Stomach (tissue), 19 donors: ENCODE results near the gene PHF19. TPM values are rescaled to one million over a fixed set of nuclear protein-coding genes. Genes with fewer than 3 reads are reported as not detected.
A peak's percentile ranks its signal among the peaks of the same experiment; 100 is the strongest.

Source experiments
- DNase-seq, 2 donors: peaks; one replicate each; pipeline versions ENCODE4 v3.0.0 to v3.0.0-alpha.2; 2013 to 2019
- H3K27ac ChIP-seq, 5 donors: fragments of 200-600 bp in 4 of 5; sonication (generic) in 4 of 5; one replicate each; pipeline ENCODE4 v1.5.1; 2013 to 2019; ENCODE audit warnings: mild to moderate bottlenecking in 1 of 5, moderate library complexity in 1 of 5
- H3K27me3 ChIP-seq, 3 donors: fragments of 200-600 bp; sonication (generic); one replicate each; pipeline ENCODE4 v1.5.1; 2017 to 2019; ENCODE audit warnings: mixed run types in 1 of 3
- H3K36me3 ChIP-seq, 4 donors: fragments of 200-600 bp; sonication (generic); 1 replicate in 3 of 4; 2 replicates in 1 of 4; pipeline ENCODE4 v1.5.1; 2016 to 2019
- H3K4me1 ChIP-seq, 4 donors: fragments of 200-600 bp; sonication (generic); one replicate each; pipeline ENCODE4 v1.5.1; 2016 to 2019
- H3K4me3 ChIP-seq, 4 donors: fragments of 200-600 bp; sonication (generic) in 3 of 4; one replicate each; pipeline ENCODE4 v1.5.1; 2016 to 2019; ENCODE audit warnings: mild to moderate bottlenecking in 1 of 4
- H3K9me3 ChIP-seq, 4 donors: fragments of 200-600 bp; sonication (generic); one replicate each; pipeline ENCODE4 v1.5.1; 2016 to 2019
- CTCF ChIP-seq, 7 experiments: fragments of 450-650 bp in 4 of 7; fragments of 200-600 bp in 3 of 7; sonication (generic) in 3 of 7; IDR thresholded peaks; one replicate each; pipeline ENCODE4 v1.5.1; 2016 to 2019; ENCODE audit warnings: antibody characterized with exemption in 7 of 7, control low read depth in 2 of 7, mild to moderate bottlenecking in 1 of 7
- EP300 ChIP-seq: sonication (generic); formaldehyde crosslinking; IDR thresholded peaks from one replicate; pipeline ENCODE4 v1.6.1; 2017; ENCODE audit warnings: antibody characterized with exemption
- POLR2A ChIP-seq, 4 donors: fragments of 450-650 bp; IDR thresholded peaks; one replicate each; pipeline ENCODE4 v1.6.1; 2016; ENCODE audit warnings: antibody characterized with exemption in 4 of 4, control low read depth in 2 of 4, mild to moderate bottlenecking in 1 of 4, moderate library complexity in 1 of 4
- POLR2AphosphoS5 ChIP-seq, 3 donors: sonication (generic); formaldehyde crosslinking; IDR thresholded peaks; one replicate each; pipeline ENCODE4 v1.6.1; 2016; ENCODE audit warnings: antibody characterized with exemption in 3 of 3
- WGBS, 5 donors: extraction: QIAGEN DNeasy Blood & Tissue Kit in 3 of 5; methylation state at CpG; one replicate each; pipeline versions ENCODE4 v1.1.5 to v1.1.7; 2013 to 2018; 5-methylcytosine and 5-hydroxymethylcytosine counted together
- intact Hi-C: fragments of 100-400 bp; cut with DNase I; formaldehyde crosslinking; loops from one replicate; pipeline ENCODE4 v1.15.1; 2023; ENCODE audit warnings: low total_unique reads
- long read RNA-seq, 10 donors: transcript quantifications; one replicate each; lab custom pipeline, GENCODE V29; 2026
- polyA plus RNA-seq, 3 donors: library from polyadenylated mRNA; stranded (reverse); fragments of 200-250 nt; gene quantifications; one replicate each; pipeline ENCODE4 v1.2.3, GENCODE V29; 2013
- total RNA-seq, 5 donors: library from RNA; depleted of rRNA; stranded (reverse); fragments of >200 nt; gene quantifications; one replicate each; pipeline versions ENCODE4 v1.1.0 to v1.2.3, GENCODE V29; 2014 to 2016
- donor health status: healthy with polysubstance abuse.
- donor health status: Bipolar disorder and iron deficiency.
- donor health status: healthy.

The PHF19 gene
- total RNA-seq (100 to 1,000 TPM in 1 of 5 donors, 10 to 100 TPM in 4; 13.3 to 251 (median 26.8) TPM), polyA plus RNA-seq (10 to 100 TPM; 10.7 to 28.3 (median 27.6) TPM)
- long read RNA-seq, donor 1, partial matches to known transcripts = 0 of 2 reads
- long read RNA-seq, donor 1, other reads (novel, unspliced or antisense) = 0 of 2 reads
- long read RNA-seq, donor 2, full-length matches to known transcripts = 5 of 5 reads
- long read RNA-seq, donor 2, partial matches to known transcripts = 0 of 5 reads
- long read RNA-seq, donor 2, other reads (novel, unspliced or antisense) = 0 of 5 reads
- long read RNA-seq, donor 3, partial matches to known transcripts = 0 of 1 reads
- long read RNA-seq, donor 3, other reads (novel, unspliced or antisense) = 0 of 1 reads
- long read RNA-seq, donor 4, partial matches to known transcripts = 0 of 1 reads
- long read RNA-seq, donor 4, other reads (novel, unspliced or antisense) = 0 of 1 reads
- long read RNA-seq, donor 5, partial matches to known transcripts = 0 of 2 reads
- long read RNA-seq, donor 5, other reads (novel, unspliced or antisense) = 0 of 2 reads
- long read RNA-seq, donor 6, transcript PHF19-201 (5 exons, 836 nt) = major isoform, 5 of 8 reads
- long read RNA-seq, donor 6, partial matches to known transcripts = 0 of 8 reads
- long read RNA-seq, donor 6, other reads (novel, unspliced or antisense) = 0 of 8 reads
- long read RNA-seq, donor 7, partial matches to known transcripts = 0 of 3 reads
- long read RNA-seq, donor 7, other reads (novel, unspliced or antisense) = 0 of 3 reads
- long read RNA-seq, donor 8, partial matches to known transcripts = 0 of 4 reads
- long read RNA-seq, donor 8, other reads (novel, unspliced or antisense) = 0 of 4 reads
- long read RNA-seq, donor 9, partial matches to known transcripts = 0 of 1 reads
- long read RNA-seq, donor 9, other reads (novel, unspliced or antisense) = 0 of 1 reads
- long read RNA-seq, donor 10, partial matches to known transcripts = 0 of 1 reads
- long read RNA-seq, donor 10, other reads (novel, unspliced or antisense) = 0 of 1 reads

- peak within 1 kb of the TSS; percentile 90 to 98 (median 97) for H3K27ac ChIP-seq
- H3K27me3 ChIP-seq = no peaks in the 10 kb centered on the region
- H3K36me3 ChIP-seq = peaks cover 3 to 28% (median 20%) of the 10 kb centered on the region in 4 donors
- H3K4me1 ChIP-seq = peaks cover 4 to 36% (median 26%) of the 10 kb centered on the region in 4 donors
- peak within 1 kb of the TSS; percentile 73 to 93 (median 80) for H3K4me3 ChIP-seq
- WGBS, 5 donors = 0 to 1% (median 0%) methylated on average over 7 to 45 of the region's 45 CpGs
- H3K9me3 ChIP-seq = no peaks in the 10 kb centered on the region
- DNase-seq = peak in 1 of 2 donors; percentile 70
- TF ChIP-seq POLR2AphosphoS5 (IDR thresholded peaks at IDR 0.05) (no peak), CTCF (IDR thresholded peaks at IDR 0.05) (no peak), EP300 (no peak), POLR2A (IDR thresholded peaks at IDR 0.05) (no peak)
- intact Hi-C loops = loop anchor here (10.0 kb wide), 1 partner anchor 48 kb away; the partner anchor contains the start of gene TRAF1
These were observed at the start of gene PHF19 for GRCh38 chr9:120876842-120877240. TSS of gene PHF19 (minus strand) at chr9:120877188. CDS start at chr9:120874741, 2,447 bp downstream.

GRCh38 chr9:120926397-120926928 is 49.5 kb upstream of the PHF19 start, which contains the start of gene TRAF1:
TSS of gene TRAF1 (minus strand) at chr9:120926796. CDS start at chr9:120926075, 721 bp downstream.
- Histone ChIP-seq H3K27ac (peak within 1 kb of the TSS; percentile 79 to 97 (median 92)), H3K9me3 (no peaks in the 10 kb centered on the region), H3K36me3 (no peaks in the 10 kb centered on the region), H3K4me1 (peaks cover 16 to 70% (median 39%) of the 10 kb centered on the region in 4 donors), H3K4me3 (peak within 1 kb of the TSS in 2 of 4 donors; percentile 11 to 25), H3K27me3 (no peaks in the 10 kb centered on the region)
- 72 to 84% (median 83%) methylated on average over 4 to 6 of the region's 6 CpGs for WGBS, 5 donors
- DNase-seq = no peak
- TF ChIP-seq EP300 = no peak
- no peak for TF ChIP-seq CTCF (IDR thresholded peaks at IDR 0.05)
- no peak for TF ChIP-seq POLR2A (IDR thresholded peaks at IDR 0.05)
- no peak for TF ChIP-seq POLR2AphosphoS5 (IDR thresholded peaks at IDR 0.05)
- intact Hi-C loops = loop anchor here (10.0 kb wide), 1 partner anchor 52 kb away; the partner anchor contains the start of gene PHF19

GRCh38 chr9:120925535-120926396 is 48.8 kb upstream of the PHF19 start:
- intact Hi-C loops = loop anchor here (10.0 kb wide), 1 partner anchor 51 kb away; the partner anchor contains the start of gene PHF19
- peak overlapping the region in 2 of 4 donors; percentile 11 to 25 for H3K4me3 ChIP-seq
- WGBS, 5 donors = 48 to 71% (median 63%) methylated on average over 8 to 13 of the region's 13 CpGs
- TF ChIP-seq CTCF (IDR thresholded peaks at IDR 0.05) (no peak), EP300 (no peak), POLR2AphosphoS5 (IDR thresholded peaks at IDR 0.05) (peak in 2 of 3 donors; percentile 7 to 54), POLR2A (IDR thresholded peaks at IDR 0.05) (no peak)
- peaks cover 11 to 67% (median 39%) of the 10 kb centered on the region in 4 donors for H3K4me1 ChIP-seq
- H3K36me3 ChIP-seq = no peaks in the 10 kb centered on the region
- DNase-seq = peak in 1 of 2 donors; percentile 38
- no peaks in the 10 kb centered on the region for H3K9me3 ChIP-seq
- no peaks in the 10 kb centered on the region for H3K27me3 ChIP-seq
- H3K27ac ChIP-seq = peak overlapping the region; percentile 74 to 97 (median 92)
